Mesothelial cell of epicardium (in vitro differentiated cells): ENCODE measurements around the gene PLA2G4A. TPM values are rescaled to one million over a fixed set of nuclear protein-coding genes. Genes with fewer than 3 reads are reported as not detected.

Experiments used
- DNase-seq, 2 experiments: peaks; one replicate each; pipeline ENCODE4 v3.0.0; 2021; ENCODE audit warnings: low spot score in 2 of 2; ENCODE audit not compliant: unreplicated experiment in 2 of 2
- H3K27ac Mint-ChIP-seq: 2 replicates; pipeline ENCODE4 v1.8.0; 2021; ENCODE audit warnings: mixed read lengths
- H3K27me3 Mint-ChIP-seq: 2 replicates; pipeline ENCODE4 v1.8.0; 2021; ENCODE audit warnings: low read depth, mixed read lengths
- H3K36me3 Mint-ChIP-seq: 2 replicates; pipeline ENCODE4 v1.8.0; 2021; ENCODE audit warnings: mixed read lengths
- H3K4me1 Mint-ChIP-seq: 2 replicates; pipeline ENCODE4 v1.8.0; 2021; ENCODE audit warnings: mixed read lengths
- H3K4me3 Mint-ChIP-seq: 2 replicates; pipeline ENCODE4 v1.8.0; 2021; ENCODE audit warnings: mild to moderate bottlenecking, moderate library complexity, mixed read lengths
- H3K9me3 Mint-ChIP-seq: 2 replicates; pipeline ENCODE4 v1.8.0; 2021; ENCODE audit warnings: mixed read lengths
- CTCF ChIP-seq: fragments of 200-600 bp; sonication (generic); IDR thresholded peaks from one replicate; pipeline ENCODE4 v1.5.0; 2021; ENCODE audit warnings: antibody characterized with exemption; ENCODE audit not compliant: unreplicated experiment
- total RNA-seq: library from RNA; stranded (reverse); gene quantifications from 3 replicates; pipeline ENCODE4 v1.2.1, GENCODE V29; 2021

The PLA2G4A gene
- total RNA-seq, 1 donor from 2014 or later: 12.5 TPM

GRCh38 chr1:186967656-186968394 lies 139.1 kb downstream of the PLA2G4A start:
- no peak for DNase-seq
- Mint-ChIP-seq H3K4me3 (no peak overlapping the region), H3K9me3 (peaks cover 14% of the 10 kb centered on the region), H3K27ac (no peak overlapping the region), H3K36me3 (peaks cover 12% of the 10 kb centered on the region), H3K4me1 (no peaks in the 10 kb centered on the region), H3K27me3 (no peaks in the 10 kb centered on the region)
- TF ChIP-seq CTCF: no peak

GRCh38 chr1:186974774-186975181 lies 146.0 kb downstream of the PLA2G4A start:
- Mint-ChIP-seq H3K27ac (peak overlapping the region; percentile 66), H3K36me3 (peaks cover 8% of the 10 kb centered on the region), H3K27me3 (no peaks in the 10 kb centered on the region), H3K4me3 (no peak overlapping the region), H3K4me1 (peaks cover 41% of the 10 kb centered on the region), H3K9me3 (peaks cover 9% of the 10 kb centered on the region)
- no peak for DNase-seq
- no peak for TF ChIP-seq CTCF

- H3K27me3 Mint-ChIP-seq: no peaks in the 10 kb centered on the region
- H3K4me1 Mint-ChIP-seq: peaks cover 43% of the 10 kb centered on the region
- H3K9me3 Mint-ChIP-seq: peaks cover 7% of the 10 kb centered on the region
- no peak for DNase-seq
- no peak for TF ChIP-seq CTCF
- peaks cover 8% of the 10 kb centered on the region for H3K36me3 Mint-ChIP-seq
- no peak overlapping the region for H3K4me3 Mint-ChIP-seq
- peak overlapping the region; percentile 66 for H3K27ac Mint-ChIP-seq
Observed at GRCh38 chr1:186975220-186975619, 146.5 kb downstream of the PLA2G4A start.

- peaks cover 8% of the 10 kb centered on the region for H3K36me3 Mint-ChIP-seq
- H3K27ac Mint-ChIP-seq: no peak overlapping the region
- DNase-seq: no peak
- H3K27me3 Mint-ChIP-seq: no peaks in the 10 kb centered on the region
- peaks cover 47% of the 10 kb centered on the region for H3K4me1 Mint-ChIP-seq
- peaks cover 4% of the 10 kb centered on the region for H3K9me3 Mint-ChIP-seq
- no peak for TF ChIP-seq CTCF
- no peak overlapping the region for H3K4me3 Mint-ChIP-seq
Observed at GRCh38 chr1:186976700-186977099, 148.0 kb downstream of the PLA2G4A start.

GRCh38 chr1:186977266-186977957 lies 148.7 kb downstream of the PLA2G4A start:
- no peak for DNase-seq
- Mint-ChIP-seq H3K27me3 (no peaks in the 10 kb centered on the region), H3K27ac (no peak overlapping the region), H3K4me3 (no peak overlapping the region), H3K9me3 (peaks cover 4% of the 10 kb centered on the region), H3K4me1 (peaks cover 54% of the 10 kb centered on the region), H3K36me3 (peaks cover 8% of the 10 kb centered on the region)
- no peak for TF ChIP-seq CTCF
